Left ventricle myocardium inferior (tissue), 1 donor: ENCODE results near the gene ASTN2. TPM values are rescaled to one million over a fixed set of nuclear protein-coding genes. Genes with fewer than 3 reads are reported as not detected.

Experiments used
- DNase-seq: peaks from one replicate; pipeline ENCODE4 v3.0.0-alpha.2; 2020
- H3K27ac ChIP-seq: fragments of 200-600 bp; replicated peaks from 2 replicates; pipeline ENCODE4 v1.8.0; 2021
- H3K27me3 ChIP-seq: fragments of 200-600 bp; 2 replicates; pipeline ENCODE4 v1.8.0; 2021; ENCODE audit warnings: low read depth
- H3K36me3 ChIP-seq: fragments of 200-600 bp; 2 replicates; pipeline ENCODE4 v1.8.0; 2021
- H3K4me1 ChIP-seq: fragments of 200-600 bp; 2 replicates; pipeline ENCODE4 v1.8.0; 2021
- H3K4me3 ChIP-seq: fragments of 200-600 bp; 2 replicates; pipeline ENCODE4 v1.8.0; 2021; ENCODE audit warnings: mild to moderate bottlenecking, moderate library complexity
- H3K9me3 ChIP-seq: fragments of 200-600 bp; replicated peaks from 2 replicates; pipeline ENCODE4 v1.8.0; 2021
- intact Hi-C: fragments of 100-400 bp; cut with micrococcal nuclease; formaldehyde crosslinking; loops from one replicate; pipeline ENCODE4 v1.11.0; 2022
- total RNA-seq: library from RNA; stranded (reverse); fragmentation: NEBNext Ultra II Directional; extraction: Animal tissue kit (Norgen Biotek cat#: 25700); gene quantifications from one replicate; pipeline ENCODE4 v1.2.1, GENCODE V29; 2021
- TF ChIP-seq, protein P1 (sequence below): fragments of 200-600 bp; IDR thresholded peaks from 2 replicates; pipeline ENCODE4 v1.8.0; 2021; ENCODE audit warnings: antibody characterized with exemption, mild to moderate bottlenecking, borderline replicate concordance
- donor health status: DM: no; HTN: yes; CAD: no; lungs with severe emphysema.

Gene ASTN2
- total RNA-seq, 1 donor from 2014 or later = 6.1 TPM

DNA sequence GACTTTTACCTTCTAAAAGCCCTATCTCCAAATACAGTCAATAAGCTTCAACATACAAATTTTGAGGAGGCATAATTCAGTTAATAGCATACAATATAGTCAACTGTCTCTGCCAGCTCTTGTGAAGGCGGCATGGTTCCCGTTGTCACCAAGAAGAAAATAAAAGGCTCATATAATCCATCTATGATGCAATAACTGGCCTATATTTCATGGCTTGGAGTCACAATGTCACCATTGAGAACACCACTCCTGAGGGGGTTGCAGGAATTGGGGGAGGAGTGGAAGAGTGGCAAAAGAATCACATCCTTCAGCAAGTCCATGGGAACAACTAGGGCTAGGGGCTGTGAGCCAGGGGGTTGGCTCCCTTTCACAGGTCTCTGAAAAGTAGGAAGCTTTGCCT, 16.0 kb upstream of the ASTN2 start:
- H3K27me3 ChIP-seq = peaks cover 52% of the 10 kb centered on the region
- no peak for DNase-seq
- no peak overlapping the region for H3K4me3 ChIP-seq
- H3K4me1 ChIP-seq = no peaks in the 10 kb centered on the region
- intact Hi-C loops = no loop called here
- no peaks in the 10 kb centered on the region for H3K36me3 ChIP-seq
- H3K9me3 ChIP-seq = peaks cover 3% of the 10 kb centered on the region
- TF ChIP-seq, protein P1, sequence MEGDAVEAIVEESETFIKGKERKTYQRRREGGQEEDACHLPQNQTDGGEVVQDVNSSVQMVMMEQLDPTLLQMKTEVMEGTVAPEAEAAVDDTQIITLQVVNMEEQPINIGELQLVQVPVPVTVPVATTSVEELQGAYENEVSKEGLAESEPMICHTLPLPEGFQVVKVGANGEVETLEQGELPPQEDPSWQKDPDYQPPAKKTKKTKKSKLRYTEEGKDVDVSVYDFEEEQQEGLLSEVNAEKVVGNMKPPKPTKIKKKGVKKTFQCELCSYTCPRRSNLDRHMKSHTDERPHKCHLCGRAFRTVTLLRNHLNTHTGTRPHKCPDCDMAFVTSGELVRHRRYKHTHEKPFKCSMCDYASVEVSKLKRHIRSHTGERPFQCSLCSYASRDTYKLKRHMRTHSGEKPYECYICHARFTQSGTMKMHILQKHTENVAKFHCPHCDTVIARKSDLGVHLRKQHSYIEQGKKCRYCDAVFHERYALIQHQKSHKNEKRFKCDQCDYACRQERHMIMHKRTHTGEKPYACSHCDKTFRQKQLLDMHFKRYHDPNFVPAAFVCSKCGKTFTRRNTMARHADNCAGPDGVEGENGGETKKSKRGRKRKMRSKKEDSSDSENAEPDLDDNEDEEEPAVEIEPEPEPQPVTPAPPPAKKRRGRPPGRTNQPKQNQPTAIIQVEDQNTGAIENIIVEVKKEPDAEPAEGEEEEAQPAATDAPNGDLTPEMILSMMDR = no peak
- H3K27ac ChIP-seq = no peak overlapping the region

DNA sequence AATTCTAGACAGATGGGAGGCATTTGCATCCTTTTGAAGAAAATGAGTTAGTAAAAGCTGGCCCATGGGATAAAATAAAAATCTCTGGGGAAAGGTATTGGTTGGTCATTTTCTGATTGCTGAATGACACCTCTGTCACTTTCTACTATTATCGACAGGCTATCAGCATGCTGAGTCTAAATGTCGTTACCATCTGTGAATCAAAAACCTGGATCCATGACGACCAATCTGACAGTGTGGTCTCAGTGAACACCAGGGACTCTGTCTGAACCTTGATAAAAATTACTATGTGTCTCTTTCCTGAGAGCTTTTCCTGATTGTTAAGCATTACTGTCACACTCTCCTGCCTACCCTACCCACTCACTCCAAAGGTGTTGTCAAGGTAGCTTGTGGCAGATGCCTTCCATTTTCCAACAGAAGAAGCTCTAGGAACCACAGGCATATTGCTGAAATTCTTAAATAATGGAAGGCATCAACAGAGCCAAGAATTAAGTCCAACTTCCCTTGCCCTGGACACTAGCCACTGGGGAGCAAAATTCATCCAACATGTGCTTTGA, 12.6 kb upstream of the ASTN2 start:
- Histone ChIP-seq H3K27ac (no peak overlapping the region), H3K36me3 (no peaks in the 10 kb centered on the region), H3K27me3 (peaks cover 76% of the 10 kb centered on the region), H3K4me1 (no peaks in the 10 kb centered on the region), H3K9me3 (no peaks in the 10 kb centered on the region), H3K4me3 (no peak overlapping the region)
- DNase-seq = no peak
- TF ChIP-seq, protein P1 = no peak
- intact Hi-C loops = no loop called here

DNA sequence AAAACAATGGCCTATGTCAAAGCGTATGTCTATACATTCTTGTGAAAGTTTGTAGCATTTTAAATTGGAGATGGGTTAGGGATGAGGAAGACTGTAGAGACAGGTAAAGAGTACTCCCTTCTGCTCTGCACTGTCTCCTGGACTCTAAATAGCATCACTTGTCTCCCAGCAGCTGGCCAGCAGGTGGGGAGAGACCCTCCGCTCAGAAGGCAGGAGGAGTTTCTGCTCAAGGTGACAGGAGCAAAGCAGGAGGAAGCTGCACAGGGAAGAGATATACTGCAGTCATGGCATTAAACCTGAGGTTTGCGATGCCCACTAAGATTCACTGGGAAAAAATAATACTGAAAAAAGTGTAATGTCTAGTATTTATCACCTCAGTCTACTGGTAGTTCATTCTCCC, 10.7 kb upstream of the ASTN2 start:
- intact Hi-C loops = no loop called here
- no peaks in the 10 kb centered on the region for H3K4me1 ChIP-seq
- DNase-seq = no peak
- no peaks in the 10 kb centered on the region for H3K36me3 ChIP-seq
- H3K9me3 ChIP-seq = no peaks in the 10 kb centered on the region
- TF ChIP-seq, protein P1 = no peak
- H3K27me3 ChIP-seq = peaks cover 90% of the 10 kb centered on the region
- no peak overlapping the region for H3K27ac ChIP-seq
- no peak overlapping the region for H3K4me3 ChIP-seq

DNA sequence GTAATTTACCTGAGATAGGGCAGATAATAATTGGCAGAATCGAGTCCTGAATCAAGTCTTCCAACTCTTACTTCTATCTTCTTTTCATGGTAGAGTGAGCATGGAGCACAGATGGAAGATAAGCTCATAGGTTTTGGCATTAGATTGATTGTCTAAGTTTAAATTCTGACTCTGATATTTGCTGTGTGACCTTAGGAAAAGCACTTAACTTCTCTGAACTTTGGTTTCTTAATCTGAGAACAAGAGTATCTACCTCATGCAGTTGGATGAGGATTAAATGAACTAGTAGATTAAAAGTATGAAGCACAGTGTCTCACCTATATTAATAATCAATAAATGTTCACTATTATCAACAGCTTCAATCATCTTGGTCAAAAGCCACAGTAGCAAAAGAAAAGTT, 9.4 kb upstream of the ASTN2 start:
- no peaks in the 10 kb centered on the region for H3K4me1 ChIP-seq
- TF ChIP-seq, protein P1 = no peak
- no peaks in the 10 kb centered on the region for H3K9me3 ChIP-seq
- H3K36me3 ChIP-seq = no peaks in the 10 kb centered on the region
- no peak overlapping the region for H3K27ac ChIP-seq
- peaks cover 91% of the 10 kb centered on the region for H3K27me3 ChIP-seq
- no peak for DNase-seq
- intact Hi-C loops = no loop called here
- no peak overlapping the region for H3K4me3 ChIP-seq

DNA sequence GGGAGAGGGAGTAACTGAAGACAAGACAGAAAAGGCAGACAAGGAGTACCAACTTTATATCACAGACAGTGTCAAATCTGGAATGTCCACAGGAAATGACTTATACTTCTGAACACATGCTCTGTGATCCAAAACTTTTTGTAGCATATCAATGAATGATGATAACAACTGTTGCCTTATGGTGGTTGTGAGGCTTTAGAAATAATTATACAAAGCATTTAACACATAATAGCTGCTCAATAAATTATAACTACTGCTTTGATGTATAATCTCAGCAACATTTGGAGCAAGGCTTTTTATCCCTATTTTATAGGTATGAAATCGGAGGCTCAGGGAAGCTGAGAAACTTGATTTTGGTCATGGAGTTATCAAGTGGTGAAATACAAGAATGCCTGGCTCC, 3.3 kb upstream of the ASTN2 start:
- no peaks in the 10 kb centered on the region for H3K9me3 ChIP-seq
- TF ChIP-seq, protein P1 = no peak
- no peak overlapping the region for H3K27ac ChIP-seq
- H3K4me3 ChIP-seq = no peak overlapping the region
- H3K4me1 ChIP-seq = peaks cover 22% of the 10 kb centered on the region
- peaks cover 100% of the 10 kb centered on the region for H3K27me3 ChIP-seq
- intact Hi-C loops = no loop called here
- no peaks in the 10 kb centered on the region for H3K36me3 ChIP-seq
- no peak for DNase-seq
